Thoracic aorta (tissue), 2 donors: ENCODE results near the gene ARHGEF39. TPM values are rescaled to one million over a fixed set of nuclear protein-coding genes. Genes with fewer than 3 reads are reported as not detected.

Source experiments
- ATAC-seq: fragments of 150-250 bp; one replicate; pipeline ENCODE4 v1.8.0; 2017; ENCODE audit warnings: low read depth; ENCODE audit not compliant: insufficient number of reproducible peaks, low FRiP score
- DNase-seq: peaks from one replicate; pipeline ENCODE4 v3.0.0-alpha.2; 2020; ENCODE audit warnings: low spot score
- H3K27ac ChIP-seq, 2 donors: fragments of 200-600 bp; sonication (generic); 1 replicate in 1 of 2; 2 replicates in 1 of 2; pipeline ENCODE4 v1.5.1; 2016; ENCODE audit warnings: mild to moderate bottlenecking in 2 of 2, moderate library complexity in 2 of 2
- H3K27me3 ChIP-seq: fragments of 200-600 bp; sonication (generic); replicated peaks from 2 replicates; pipeline ENCODE4 v1.6.0; 2016; ENCODE audit warnings: mild to moderate bottlenecking; ENCODE audit not compliant: insufficient read depth
- H3K36me3 ChIP-seq: fragments of 200-600 bp; sonication (generic); one replicate; pipeline ENCODE4 v1.5.1; 2016
- H3K4me1 ChIP-seq, 2 donors: fragments of 200-600 bp; sonication (generic); 1 replicate in 1 of 2; 2 replicates in 1 of 2; pipeline versions ENCODE4 v1.5.1 to v1.6.0; 2016; ENCODE audit warnings: low read depth in 2 of 2, mild to moderate bottlenecking in 1 of 2; ENCODE audit not compliant: control insufficient read depth in 1 of 2
- H3K4me3 ChIP-seq: fragments of 200-600 bp; sonication (generic); 2 replicates; pipeline ENCODE4 v1.5.1; 2016; ENCODE audit warnings: mild to moderate bottlenecking
- H3K9me3 ChIP-seq: fragments of 200-600 bp; sonication (generic); 2 replicates; pipeline ENCODE4 v1.5.1; 2016
- total RNA-seq, 2 donors: library from RNA; depleted of rRNA; stranded (reverse); fragments of >200 nt; gene quantifications; one replicate each; pipeline versions ENCODE4 v1.1.0 to v1.2.3, GENCODE V29; 2016
- TF ChIP-seq, protein P1 (sequence below): fragments of 200-600 bp; sonication (generic); IDR thresholded peaks from one replicate; pipeline ENCODE4 v1.5.1; 2019; ENCODE audit warnings: antibody characterized with exemption

The ARHGEF39 gene
- total RNA-seq, 2 donors from 2014 or later, result 0.54 to 1.2 TPM

DNA sequence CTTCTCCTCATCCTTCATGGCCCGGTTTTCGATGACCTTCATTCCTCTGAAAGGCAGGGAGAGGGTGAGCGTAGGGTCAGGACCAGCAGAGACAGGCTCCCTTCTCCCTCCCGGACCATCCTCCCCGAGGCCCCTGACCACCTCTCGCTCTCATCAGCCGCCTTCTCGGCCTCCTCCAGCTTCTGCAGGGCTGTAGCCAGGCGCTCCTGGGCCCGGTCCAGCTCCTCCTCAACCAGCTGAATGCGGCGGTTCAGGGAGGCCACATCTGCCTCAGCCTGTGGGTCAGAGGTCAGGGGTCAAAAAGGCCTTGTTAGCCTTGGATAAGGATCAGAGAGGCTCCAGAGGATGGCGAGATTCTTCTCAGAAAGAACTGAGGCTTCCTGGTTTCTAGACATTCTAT is 20.5 kb upstream of the ARHGEF39 start:
- H3K27ac ChIP-seq, result peak overlapping the region; percentile 99 to 100
- peaks cover 70% of the 10 kb centered on the region for H3K36me3 ChIP-seq
- peak overlapping the region; percentile 94 for H3K4me3 ChIP-seq
- TF ChIP-seq, protein P1, sequence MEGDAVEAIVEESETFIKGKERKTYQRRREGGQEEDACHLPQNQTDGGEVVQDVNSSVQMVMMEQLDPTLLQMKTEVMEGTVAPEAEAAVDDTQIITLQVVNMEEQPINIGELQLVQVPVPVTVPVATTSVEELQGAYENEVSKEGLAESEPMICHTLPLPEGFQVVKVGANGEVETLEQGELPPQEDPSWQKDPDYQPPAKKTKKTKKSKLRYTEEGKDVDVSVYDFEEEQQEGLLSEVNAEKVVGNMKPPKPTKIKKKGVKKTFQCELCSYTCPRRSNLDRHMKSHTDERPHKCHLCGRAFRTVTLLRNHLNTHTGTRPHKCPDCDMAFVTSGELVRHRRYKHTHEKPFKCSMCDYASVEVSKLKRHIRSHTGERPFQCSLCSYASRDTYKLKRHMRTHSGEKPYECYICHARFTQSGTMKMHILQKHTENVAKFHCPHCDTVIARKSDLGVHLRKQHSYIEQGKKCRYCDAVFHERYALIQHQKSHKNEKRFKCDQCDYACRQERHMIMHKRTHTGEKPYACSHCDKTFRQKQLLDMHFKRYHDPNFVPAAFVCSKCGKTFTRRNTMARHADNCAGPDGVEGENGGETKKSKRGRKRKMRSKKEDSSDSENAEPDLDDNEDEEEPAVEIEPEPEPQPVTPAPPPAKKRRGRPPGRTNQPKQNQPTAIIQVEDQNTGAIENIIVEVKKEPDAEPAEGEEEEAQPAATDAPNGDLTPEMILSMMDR, result no peak
- H3K27me3 ChIP-seq, result no peaks in the 10 kb centered on the region
- ATAC-seq, result no peak
- DNase-seq, result no peak
- peaks cover 6 to 45% of the 10 kb centered on the region in 2 donors for H3K4me1 ChIP-seq
- H3K9me3 ChIP-seq, result no peaks in the 10 kb centered on the region

DNA sequence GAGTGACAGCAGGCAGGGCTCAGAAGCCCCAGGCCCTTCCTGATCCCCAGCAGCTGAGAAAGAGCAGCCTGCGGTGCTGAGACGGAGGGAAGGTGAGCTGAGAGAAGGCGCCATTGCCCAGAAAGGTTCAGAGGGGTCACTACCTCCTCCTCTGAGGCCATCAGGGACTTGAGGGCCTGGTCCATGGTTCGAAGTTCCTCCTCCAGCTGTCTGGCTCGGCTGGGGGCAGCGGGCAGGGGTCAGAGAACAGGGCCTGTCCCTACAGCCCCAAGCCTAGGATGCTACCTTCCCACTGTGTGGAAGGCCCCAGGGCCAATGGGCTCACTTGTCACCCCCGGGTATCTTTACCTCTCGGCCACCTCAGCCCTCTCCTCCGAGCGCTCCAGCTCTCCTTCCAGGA is 19.9 kb upstream of the ARHGEF39 start:
- H3K27me3 ChIP-seq, result no peaks in the 10 kb centered on the region
- TF ChIP-seq, protein P1, result no peak
- H3K9me3 ChIP-seq, result no peaks in the 10 kb centered on the region
- peaks cover 6 to 51% of the 10 kb centered on the region in 2 donors for H3K4me1 ChIP-seq
- no peak for ATAC-seq
- H3K27ac ChIP-seq, result peak overlapping the region; percentile 99 to 100
- peaks cover 70% of the 10 kb centered on the region for H3K36me3 ChIP-seq
- no peak for DNase-seq
- H3K4me3 ChIP-seq, result peak overlapping the region; percentile 94

DNA sequence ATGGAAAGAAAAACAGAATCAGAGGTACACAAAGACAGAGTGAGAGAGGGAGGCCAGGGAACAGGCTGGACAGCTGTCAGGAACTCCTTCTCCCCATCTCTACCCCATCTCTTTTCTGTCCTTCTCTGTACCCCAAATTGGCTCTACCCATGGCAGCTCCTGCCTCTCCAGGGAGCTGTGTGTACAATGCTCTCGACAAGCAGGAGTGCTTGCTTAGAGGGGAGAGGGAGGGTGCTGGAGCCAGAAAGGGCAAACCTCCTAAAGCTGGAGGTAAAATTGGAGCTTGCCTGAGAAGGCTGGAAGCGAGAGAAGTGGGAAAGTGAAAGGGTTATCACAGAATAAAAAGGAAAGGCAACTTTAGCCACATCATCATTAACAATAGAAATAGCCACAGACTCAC is 18.3 kb upstream of the ARHGEF39 start:
- peaks cover 65% of the 10 kb centered on the region for H3K36me3 ChIP-seq
- peak overlapping the region; percentile 94 for H3K4me3 ChIP-seq
- peaks cover 6 to 52% of the 10 kb centered on the region in 2 donors for H3K4me1 ChIP-seq
- no peak for ATAC-seq
- H3K9me3 ChIP-seq, result no peaks in the 10 kb centered on the region
- TF ChIP-seq, protein P1, result no peak
- peak overlapping the region; percentile 99 to 100 for H3K27ac ChIP-seq
- no peak for DNase-seq
- no peaks in the 10 kb centered on the region for H3K27me3 ChIP-seq

- TF ChIP-seq, protein P1, result no peak
- Histone ChIP-seq H3K4me1 (peaks cover 6 to 52% of the 10 kb centered on the region in 2 donors), H3K27ac (peak overlapping the region; percentile 99 to 100), H3K9me3 (no peaks in the 10 kb centered on the region), H3K36me3 (peaks cover 59% of the 10 kb centered on the region), H3K4me3 (peak overlapping the region; percentile 94), H3K27me3 (no peaks in the 10 kb centered on the region)
- DNase-seq (no peak), ATAC-seq (no peak)
Measured at GRCh38 chr9:35682520-35683315, 17.7 kb upstream of the ARHGEF39 start.

GRCh38 chr9:35682051-35682450 is 17.1 kb upstream of the ARHGEF39 start:
- no peak for DNase-seq
- Histone ChIP-seq H3K4me3 (no peak overlapping the region), H3K36me3 (peaks cover 53% of the 10 kb centered on the region), H3K27me3 (no peaks in the 10 kb centered on the region), H3K4me1 (peaks cover 6 to 58% of the 10 kb centered on the region in 2 donors), H3K27ac (peak overlapping the region; percentile 99 to 100), H3K9me3 (no peaks in the 10 kb centered on the region)
- ATAC-seq, result no peak
- TF ChIP-seq, protein P1, result no peak
